ENCODE data around the gene RPRD1A.
A peak's percentile ranks its signal among the peaks of the same experiment; 100 is the strongest.

Gene RPRD1A

DNA sequence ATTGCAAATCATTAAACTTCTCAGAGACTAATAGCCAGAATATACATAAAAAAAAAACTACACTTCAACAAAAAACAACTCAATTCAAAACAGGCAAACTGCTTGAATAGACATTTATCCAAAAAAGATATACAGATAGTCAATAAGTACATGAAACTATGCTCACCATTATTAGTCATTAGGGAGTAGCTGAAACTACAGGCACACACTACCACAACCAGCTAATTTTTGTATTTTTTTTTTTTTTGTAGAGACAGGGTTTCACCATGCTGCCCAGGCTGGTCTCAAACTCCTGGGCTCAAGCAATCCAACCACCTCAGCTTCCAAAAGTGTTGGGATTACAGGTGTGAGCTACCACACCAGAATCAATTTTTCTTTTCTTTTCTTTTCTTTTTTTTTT, 16.9 kb downstream of the RPRD1A start:
- ChIA-PET CTCF (no interaction called here), POLR2A (interaction anchor here (0.7 kb wide), 1 partner anchor 12 kb away, joined by 13 read pairs; no protein-coding TSS in a partner anchor)
- H3K27me3 ChIP-seq (replicated peaks in 2 of 5; ENCODE audit: control insufficient read depth in 4 of 5, insufficient read depth in 5 of 5, low read length in 4 of 5) = no peaks in the 10 kb centered on the region
- no peak overlapping the region for H3K4me3 ChIP-seq (ENCODE audit: control insufficient read depth in 1 of 7, extremely low read depth in 1 of 7, insufficient read depth in 4 of 7, low read depth in 2 of 7, low read length in 6 of 7)
- peaks cover 0 to 20% (median 9%) of the 10 kb centered on the region in 4 experiments for H3K36me3 ChIP-seq (ENCODE audit: control insufficient read depth in 4 of 4, insufficient read depth in 4 of 4, low read length in 3 of 4)
- H3K9me3 ChIP-seq (ENCODE audit: control extremely low read depth in 1 of 5, control insufficient read depth in 4 of 5, insufficient read depth in 2 of 5, low read depth in 1 of 5, low read length in 4 of 5) = peaks cover 0 to 41% (median 10%) of the 10 kb centered on the region in 5 experiments
- H3K27ac ChIP-seq (ENCODE audit: insufficient read depth in 1 of 2, low read depth in 1 of 2, low read length in 2 of 2, poor library complexity in 1 of 2, severe bottlenecking in 2 of 2) = no peak overlapping the region
- DNase-seq = no peak
- H3K4me1 ChIP-seq (ENCODE audit: control extremely low read depth in 1 of 4, control insufficient read depth in 4 of 4, insufficient read depth in 4 of 4, low read length in 3 of 4) = no peaks in the 10 kb centered on the region

DNA sequence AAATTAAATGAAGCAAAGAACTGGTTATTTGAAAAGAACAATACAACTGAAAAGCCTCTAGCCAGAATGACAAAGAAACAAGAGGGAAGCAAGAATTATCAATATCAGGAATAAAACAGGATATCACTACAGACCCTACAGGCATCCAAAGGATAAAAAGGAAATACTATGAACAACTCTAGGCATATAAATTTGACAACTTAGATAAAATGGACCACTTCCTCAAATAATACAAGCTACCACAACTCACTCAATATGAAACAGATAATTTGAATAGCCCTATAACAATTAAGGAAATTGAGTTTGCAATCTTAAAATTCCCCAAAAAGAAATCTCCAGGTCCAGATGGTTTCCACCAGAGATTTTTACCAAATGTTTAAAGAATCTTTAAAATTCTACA, 19.8 kb downstream of the RPRD1A start:
- no peaks in the 10 kb centered on the region for H3K27me3 ChIP-seq (replicated peaks in 2 of 5; ENCODE audit: control insufficient read depth in 4 of 5, insufficient read depth in 5 of 5, low read length in 4 of 5)
- CTCF ChIA-PET = no interaction called here
- H3K9me3 ChIP-seq (ENCODE audit: control extremely low read depth in 1 of 5, control insufficient read depth in 4 of 5, insufficient read depth in 2 of 5, low read depth in 1 of 5, low read length in 4 of 5) = peaks cover 0 to 33% (median 10%) of the 10 kb centered on the region in 5 experiments
- POLR2A ChIA-PET = no interaction called here
- peak in 2 of 3 donors; percentile 28 to 54 for DNase-seq
- H3K4me3 ChIP-seq (ENCODE audit: control insufficient read depth in 1 of 7, extremely low read depth in 1 of 7, insufficient read depth in 4 of 7, low read depth in 2 of 7, low read length in 6 of 7) = no peak overlapping the region
- no peaks in the 10 kb centered on the region for H3K4me1 ChIP-seq (ENCODE audit: control extremely low read depth in 1 of 4, control insufficient read depth in 4 of 4, insufficient read depth in 4 of 4, low read length in 3 of 4)
- no peak overlapping the region for H3K27ac ChIP-seq (ENCODE audit: insufficient read depth in 1 of 2, low read depth in 1 of 2, low read length in 2 of 2, poor library complexity in 1 of 2, severe bottlenecking in 2 of 2)
- H3K36me3 ChIP-seq (ENCODE audit: control insufficient read depth in 4 of 4, insufficient read depth in 4 of 4, low read length in 3 of 4) = peaks cover 0 to 9% (median 3%) of the 10 kb centered on the region in 4 experiments

GRCh38 chr18:36046898-36047297, 20.5 kb downstream of the RPRD1A start:
- Histone ChIP-seq H3K9me3 (ENCODE audit: control extremely low read depth in 1 of 5, control insufficient read depth in 4 of 5, insufficient read depth in 2 of 5, low read depth in 1 of 5, low read length in 4 of 5) (peaks cover 0 to 27% (median 7%) of the 10 kb centered on the region in 5 experiments), H3K27me3 (replicated peaks in 2 of 5; ENCODE audit: control insufficient read depth in 4 of 5, insufficient read depth in 5 of 5, low read length in 4 of 5) (no peaks in the 10 kb centered on the region), H3K27ac (ENCODE audit: insufficient read depth in 1 of 2, low read depth in 1 of 2, low read length in 2 of 2, poor library complexity in 1 of 2, severe bottlenecking in 2 of 2) (no peak overlapping the region), H3K4me1 (ENCODE audit: control extremely low read depth in 1 of 4, control insufficient read depth in 4 of 4, insufficient read depth in 4 of 4, low read length in 3 of 4) (no peaks in the 10 kb centered on the region), H3K4me3 (ENCODE audit: control insufficient read depth in 1 of 7, extremely low read depth in 1 of 7, insufficient read depth in 4 of 7, low read depth in 2 of 7, low read length in 6 of 7) (no peak overlapping the region), H3K36me3 (ENCODE audit: control insufficient read depth in 4 of 4, insufficient read depth in 4 of 4, low read length in 3 of 4) (peaks cover 0 to 4% (median 1%) of the 10 kb centered on the region in 4 experiments)
- no CpG with 5 or more reads among the region's 3 CpGs for WGBS (ENCODE audit: insufficient coverage)
- ChIA-PET CTCF (no interaction called here), POLR2A (no interaction called here)
- no peak for DNase-seq

- ChIA-PET POLR2A (no interaction called here), CTCF (interaction anchor here (1.2 kb wide), 1 partner anchor 12 kb away, joined by 3 read pairs; no protein-coding TSS in a partner anchor)
- 100% methylated on average over 1 of the region's 3 CpGs for WGBS (ENCODE audit: insufficient coverage)
Observed at GRCh38 chr18:36045241-36045991, 21.9 kb downstream of the RPRD1A start.

DNA sequence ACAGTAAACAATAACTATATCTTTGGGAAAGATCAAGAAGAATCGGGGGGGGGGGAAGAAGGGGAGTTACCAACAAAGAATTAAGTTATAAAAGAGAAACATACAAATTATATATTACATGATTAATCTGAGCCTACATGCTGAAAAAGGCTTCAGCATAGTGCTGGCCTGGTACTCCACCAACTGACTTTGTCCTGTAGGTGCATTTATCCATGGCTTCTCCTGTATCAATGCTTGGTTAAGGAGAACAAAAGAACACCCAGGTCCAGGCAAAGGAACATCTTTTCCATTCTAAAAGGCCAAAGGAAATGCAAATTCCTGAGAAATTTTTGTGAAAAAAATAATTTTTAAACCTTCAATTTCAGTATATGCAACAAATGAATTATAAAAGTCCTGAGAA, 24.2 kb downstream of the RPRD1A start:
- Histone ChIP-seq H3K27ac (ENCODE audit: insufficient read depth in 1 of 2, low read depth in 1 of 2, low read length in 2 of 2, poor library complexity in 1 of 2, severe bottlenecking in 2 of 2) (no peak overlapping the region), H3K4me3 (ENCODE audit: control insufficient read depth in 1 of 7, extremely low read depth in 1 of 7, insufficient read depth in 4 of 7, low read depth in 2 of 7, low read length in 6 of 7) (no peak overlapping the region), H3K4me1 (ENCODE audit: control extremely low read depth in 1 of 4, control insufficient read depth in 4 of 4, insufficient read depth in 4 of 4, low read length in 3 of 4) (peaks cover 0 to 4% (median 0%) of the 10 kb centered on the region in 4 experiments), H3K9me3 (ENCODE audit: control extremely low read depth in 1 of 5, control insufficient read depth in 4 of 5, insufficient read depth in 2 of 5, low read depth in 1 of 5, low read length in 4 of 5) (peaks cover 3 to 16% (median 12%) of the 10 kb centered on the region in 5 experiments), H3K27me3 (replicated peaks in 2 of 5; ENCODE audit: control insufficient read depth in 4 of 5, insufficient read depth in 5 of 5, low read length in 4 of 5) (no peaks in the 10 kb centered on the region), H3K36me3 (ENCODE audit: control insufficient read depth in 4 of 4, insufficient read depth in 4 of 4, low read length in 3 of 4) (peaks cover 2 to 13% (median 10%) of the 10 kb centered on the region in 4 experiments)
- ChIA-PET POLR2A (no interaction called here), CTCF (no interaction called here)
- no peak for DNase-seq
- no CpG with 5 or more reads among the region's 1 CpG for WGBS (ENCODE audit: insufficient coverage)

More at GRCh38 chr18:36045241-36045991, 21.9 kb downstream of the RPRD1A start:
- no peak overlapping the region for H3K4me3 ChIP-seq (ENCODE audit: control insufficient read depth in 1 of 7, extremely low read depth in 1 of 7, insufficient read depth in 4 of 7, low read depth in 2 of 7, low read length in 6 of 7)
- peaks cover 0 to 4% (median 2%) of the 10 kb centered on the region in 4 experiments for H3K36me3 ChIP-seq (ENCODE audit: control insufficient read depth in 4 of 4, insufficient read depth in 4 of 4, low read length in 3 of 4)
- peaks cover 0 to 4% (median 0%) of the 10 kb centered on the region in 4 experiments for H3K4me1 ChIP-seq (ENCODE audit: control extremely low read depth in 1 of 4, control insufficient read depth in 4 of 4, insufficient read depth in 4 of 4, low read length in 3 of 4)
- no peak for DNase-seq
- no peak overlapping the region for H3K27ac ChIP-seq (ENCODE audit: insufficient read depth in 1 of 2, low read depth in 1 of 2, low read length in 2 of 2, poor library complexity in 1 of 2, severe bottlenecking in 2 of 2)
- H3K27me3 ChIP-seq (replicated peaks in 2 of 5; ENCODE audit: control insufficient read depth in 4 of 5, insufficient read depth in 5 of 5, low read length in 4 of 5) = no peaks in the 10 kb centered on the region
- H3K9me3 ChIP-seq (ENCODE audit: control extremely low read depth in 1 of 5, control insufficient read depth in 4 of 5, insufficient read depth in 2 of 5, low read depth in 1 of 5, low read length in 4 of 5) = peaks cover 0 to 19% (median 3%) of the 10 kb centered on the region in 5 experiments

DNA sequence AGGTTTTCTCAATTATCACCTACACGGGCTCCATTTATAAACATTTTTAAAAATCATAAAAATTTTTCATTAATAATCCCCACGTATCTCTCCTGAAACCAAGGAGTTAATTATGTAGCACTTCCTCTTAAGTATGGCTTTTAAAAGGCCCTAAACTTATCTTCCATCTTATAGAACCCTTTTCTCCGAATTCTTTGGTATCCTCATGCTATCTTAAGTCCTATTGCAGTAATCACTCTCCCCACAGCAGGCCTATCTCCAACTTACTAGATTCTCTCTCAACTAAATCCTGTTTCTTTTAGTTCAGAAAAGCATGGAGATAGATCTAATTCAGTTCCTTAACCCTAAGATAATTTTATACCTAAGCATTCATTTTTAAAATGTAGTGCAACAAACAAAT, 26.2 kb downstream of the RPRD1A start:
- Histone ChIP-seq H3K4me1 (ENCODE audit: control extremely low read depth in 1 of 4, control insufficient read depth in 4 of 4, insufficient read depth in 4 of 4, low read length in 3 of 4) (peaks cover 0 to 4% (median 0%) of the 10 kb centered on the region in 4 experiments), H3K9me3 (ENCODE audit: control extremely low read depth in 1 of 5, control insufficient read depth in 4 of 5, insufficient read depth in 2 of 5, low read depth in 1 of 5, low read length in 4 of 5) (peaks cover 0 to 20% (median 15%) of the 10 kb centered on the region in 5 experiments), H3K36me3 (ENCODE audit: control insufficient read depth in 4 of 4, insufficient read depth in 4 of 4, low read length in 3 of 4) (peaks cover 2 to 25% (median 14%) of the 10 kb centered on the region in 4 experiments), H3K27ac (ENCODE audit: insufficient read depth in 1 of 2, low read depth in 1 of 2, low read length in 2 of 2, poor library complexity in 1 of 2, severe bottlenecking in 2 of 2) (no peak overlapping the region), H3K4me3 (ENCODE audit: control insufficient read depth in 1 of 7, extremely low read depth in 1 of 7, insufficient read depth in 4 of 7, low read depth in 2 of 7, low read length in 6 of 7) (no peak overlapping the region), H3K27me3 (replicated peaks in 2 of 5; ENCODE audit: control insufficient read depth in 4 of 5, insufficient read depth in 5 of 5, low read length in 4 of 5) (no peaks in the 10 kb centered on the region)
- CTCF ChIA-PET = interaction anchor here (1.3 kb wide), 1 partner anchor 47 kb away, joined by 3 read pairs; no protein-coding TSS in a partner anchor
- 94% methylated on average over 3 of the region's 3 CpGs for WGBS (ENCODE audit: insufficient coverage)
- no peak for DNase-seq
- POLR2A ChIA-PET = no interaction called here

GRCh38 chr18:36038102-36038663, 29.2 kb downstream of the RPRD1A start:
- WGBS (ENCODE audit: insufficient coverage) = 98% methylated on average over 5 of the region's 5 CpGs
- peak overlapping the region in 1 of 7 experiments; percentile 32 for H3K4me3 ChIP-seq (ENCODE audit: control insufficient read depth in 1 of 7, extremely low read depth in 1 of 7, insufficient read depth in 4 of 7, low read depth in 2 of 7, low read length in 6 of 7)
- H3K9me3 ChIP-seq (ENCODE audit: control extremely low read depth in 1 of 5, control insufficient read depth in 4 of 5, insufficient read depth in 2 of 5, low read depth in 1 of 5, low read length in 4 of 5) = peaks cover 0 to 20% (median 15%) of the 10 kb centered on the region in 5 experiments
- no peaks in the 10 kb centered on the region for H3K27me3 ChIP-seq (replicated peaks in 2 of 5; ENCODE audit: control insufficient read depth in 4 of 5, insufficient read depth in 5 of 5, low read length in 4 of 5)
- POLR2A ChIA-PET = no interaction called here
- peaks cover 2 to 25% (median 14%) of the 10 kb centered on the region in 4 experiments for H3K36me3 ChIP-seq (ENCODE audit: control insufficient read depth in 4 of 4, insufficient read depth in 4 of 4, low read length in 3 of 4)
- H3K27ac ChIP-seq (ENCODE audit: insufficient read depth in 1 of 2, low read depth in 1 of 2, low read length in 2 of 2, poor library complexity in 1 of 2, severe bottlenecking in 2 of 2) = no peak overlapping the region
- no peak for DNase-seq
- peaks cover 0 to 6% (median 4%) of the 10 kb centered on the region in 4 experiments for H3K4me1 ChIP-seq (ENCODE audit: control extremely low read depth in 1 of 4, control insufficient read depth in 4 of 4, insufficient read depth in 4 of 4, low read length in 3 of 4)
- CTCF ChIA-PET = interaction anchor here (1.2 kb wide), 1 partner anchor 9 kb away, joined by 3 read pairs; no protein-coding TSS in a partner anchor
